Heart left ventricle (tissue), 13 donors: ENCODE results near the gene CLCN1.

Source experiments
- POLR2A ChIP-seq, 2 donors: fragments of 450-650 bp; IDR thresholded peaks; one replicate each; pipeline ENCODE4 v1.6.1; 2017; ENCODE audit warnings: antibody characterized with exemption in 2 of 2, mild to moderate bottlenecking in 2 of 2, moderate library complexity in 2 of 2
- TF ChIP-seq, protein P1 (sequence below), 12 donors: fragments of 200-600 bp; sonication (generic) in 4 of 12; IDR thresholded peaks; one replicate each; pipeline versions ENCODE4 v1.5.0 to v1.8.0; 2018 to 2022; ENCODE audit warnings: antibody characterized with exemption in 12 of 12, mild to moderate bottlenecking in 5 of 12
- donor health status: ischemic (EF 13 %, LVEDD 7.1; RV severe dilation, severe dysfunction).
- donor health status: DM: no; HTN: yes; CAD: no.
- donor health status: DM: no; HTN: no; CAD: no.
- donor health status: ischemic (EF 25% LVEDD 6.9; RV normal size, moderate dysfunction).
- donor health status: ischemic (EF 25% LVEDD 5.7; RV mildly dilated, moderate dysfunction).
- donor health status: ischemic (EF 35%, LVEDD 5.7; RV mildly dilated, moderate dysfunction).
- donor health status: nonischemic (EF 11% LVEDD 7.7; RV severe dilation, severe dysfunction).
- donor health status: DM: yes; HTN: yes; CAD: no.
- donor health status: PGD.
- donor health status: ischemic (EF 29% LVEDD 5.4; RV normal size, mild dysfunction).
- donor health status: nonischemic (EF 23%, LVEDD 6.1; RV moderate dilation, normal function).

DNA sequence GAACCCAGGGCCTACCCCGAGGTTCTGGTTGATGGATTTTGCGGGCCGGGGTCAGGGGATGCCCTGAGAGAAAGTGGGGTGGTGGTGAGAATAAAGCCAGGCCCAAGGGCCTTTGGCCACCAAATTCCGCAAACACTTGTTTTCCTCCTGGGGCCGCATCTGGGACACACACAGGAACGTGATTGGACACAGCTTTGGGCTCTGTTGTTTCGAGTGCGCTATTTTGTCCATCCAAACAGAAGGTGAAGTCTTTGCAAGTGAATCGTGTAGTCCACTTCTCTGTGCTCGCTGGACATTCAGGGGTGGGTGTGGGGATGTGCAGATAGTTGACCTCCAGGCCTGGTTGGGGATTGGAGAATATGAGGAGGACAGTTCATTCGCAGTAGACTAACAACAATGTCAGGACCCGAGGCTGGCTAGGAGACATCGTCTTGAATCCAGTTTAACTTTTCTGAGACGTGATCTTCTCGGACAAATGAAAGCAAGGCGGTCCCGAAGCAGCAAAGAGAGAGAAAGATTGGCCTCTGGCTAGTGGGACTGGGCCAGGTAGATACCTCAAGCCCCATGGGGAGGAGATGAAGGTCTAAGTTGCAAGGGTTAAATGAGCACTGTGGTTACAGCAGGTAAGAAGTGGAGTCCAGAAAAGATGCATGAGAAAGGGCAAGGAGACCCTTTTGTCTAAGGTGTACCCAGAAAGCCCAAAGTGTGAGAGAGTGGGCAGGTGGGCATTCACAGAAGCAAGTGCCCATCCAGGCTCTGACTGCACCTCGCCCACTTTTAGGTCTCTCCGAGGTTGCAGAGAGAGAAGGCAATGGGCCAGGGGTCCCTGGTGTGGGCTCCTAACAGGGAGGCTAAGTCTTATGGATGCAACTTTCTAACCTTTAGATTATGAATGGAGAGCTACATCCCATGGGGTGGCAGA lies 47.4 kb downstream of the CLCN1 start:
- TF ChIP-seq, protein P1, sequence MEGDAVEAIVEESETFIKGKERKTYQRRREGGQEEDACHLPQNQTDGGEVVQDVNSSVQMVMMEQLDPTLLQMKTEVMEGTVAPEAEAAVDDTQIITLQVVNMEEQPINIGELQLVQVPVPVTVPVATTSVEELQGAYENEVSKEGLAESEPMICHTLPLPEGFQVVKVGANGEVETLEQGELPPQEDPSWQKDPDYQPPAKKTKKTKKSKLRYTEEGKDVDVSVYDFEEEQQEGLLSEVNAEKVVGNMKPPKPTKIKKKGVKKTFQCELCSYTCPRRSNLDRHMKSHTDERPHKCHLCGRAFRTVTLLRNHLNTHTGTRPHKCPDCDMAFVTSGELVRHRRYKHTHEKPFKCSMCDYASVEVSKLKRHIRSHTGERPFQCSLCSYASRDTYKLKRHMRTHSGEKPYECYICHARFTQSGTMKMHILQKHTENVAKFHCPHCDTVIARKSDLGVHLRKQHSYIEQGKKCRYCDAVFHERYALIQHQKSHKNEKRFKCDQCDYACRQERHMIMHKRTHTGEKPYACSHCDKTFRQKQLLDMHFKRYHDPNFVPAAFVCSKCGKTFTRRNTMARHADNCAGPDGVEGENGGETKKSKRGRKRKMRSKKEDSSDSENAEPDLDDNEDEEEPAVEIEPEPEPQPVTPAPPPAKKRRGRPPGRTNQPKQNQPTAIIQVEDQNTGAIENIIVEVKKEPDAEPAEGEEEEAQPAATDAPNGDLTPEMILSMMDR (IDR thresholded peaks at IDR 0.05), result no peak
- TF ChIP-seq POLR2A (IDR thresholded peaks at IDR 0.05), result no peak
